Panc1 (cell line): Measurements from ENCODE around the gene METTL6.

Experiments used
- POLR2AphosphoS5 ChIP-seq: IDR thresholded peaks from 2 replicates; pipeline ENCODE4 v1.6.1; 2012; ENCODE audit warnings: mild to moderate bottlenecking, low read depth, low read length, moderate library complexity
- SIN3A ChIP-seq: IDR thresholded peaks from 2 replicates; pipeline ENCODE4 v1.6.1; 2012; ENCODE audit warnings: low read depth, mild to moderate bottlenecking, low read length, moderate library complexity, borderline replicate concordance; ENCODE audit not compliant: insufficient read depth
- TCF7L2 ChIP-seq: IDR thresholded peaks from 2 replicates; pipeline ENCODE4 v1.6.1; 2011; ENCODE audit warnings: mild to moderate bottlenecking, low read depth, low read length, inconsistent platforms
- TF ChIP-seq, protein P1 (sequence below): fragments of 450-650 bp; IDR thresholded peaks from 2 replicates; pipeline ENCODE4 v1.5.1; 2017; ENCODE audit warnings: mild to moderate bottlenecking
- TF ChIP-seq, protein P2 (sequence below), 2 experiments: IDR thresholded peaks; 2 replicates each; pipeline ENCODE4 v1.6.1; 2011 to 2012; ENCODE audit warnings: low read depth in 2 of 2, control low read depth in 1 of 2, low read length in 1 of 2, mild to moderate bottlenecking in 1 of 2, moderate library complexity in 1 of 2; ENCODE audit not compliant: insufficient read depth in 1 of 2

DNA sequence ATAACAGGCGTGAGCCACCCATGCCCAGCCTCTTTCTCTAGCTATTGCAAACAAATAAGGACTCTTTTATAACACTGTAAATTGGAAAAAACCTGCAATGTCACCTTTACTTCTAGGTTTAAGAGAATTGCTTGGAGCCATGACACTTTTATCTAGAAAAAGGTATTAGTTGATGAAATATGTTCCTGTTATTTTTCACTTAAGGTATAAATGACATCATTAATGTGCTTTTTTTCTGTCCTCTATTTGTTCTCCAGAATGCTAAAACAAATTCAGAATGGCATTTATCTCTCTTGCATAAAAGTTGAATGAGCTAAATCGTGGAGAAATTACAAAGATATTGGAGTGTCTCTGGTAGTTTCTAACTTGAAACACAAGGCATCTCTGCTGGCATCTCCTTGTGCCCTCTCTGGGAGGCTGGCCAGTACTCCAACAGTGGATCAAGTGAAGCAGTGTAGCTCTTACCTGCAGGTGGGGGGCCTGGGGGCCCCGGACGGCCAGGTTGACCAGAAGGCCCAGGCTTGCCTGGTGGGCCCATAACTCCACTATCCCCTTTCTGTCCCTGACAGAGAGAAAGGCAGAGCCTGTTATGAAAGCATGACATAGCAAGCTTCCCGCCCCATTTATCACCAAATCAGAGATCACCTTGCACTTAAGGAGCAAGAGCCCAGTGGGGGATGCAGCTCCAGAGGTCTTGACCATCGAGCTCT, 38.7 kb upstream of the METTL6 start:
- TF ChIP-seq, protein P1, sequence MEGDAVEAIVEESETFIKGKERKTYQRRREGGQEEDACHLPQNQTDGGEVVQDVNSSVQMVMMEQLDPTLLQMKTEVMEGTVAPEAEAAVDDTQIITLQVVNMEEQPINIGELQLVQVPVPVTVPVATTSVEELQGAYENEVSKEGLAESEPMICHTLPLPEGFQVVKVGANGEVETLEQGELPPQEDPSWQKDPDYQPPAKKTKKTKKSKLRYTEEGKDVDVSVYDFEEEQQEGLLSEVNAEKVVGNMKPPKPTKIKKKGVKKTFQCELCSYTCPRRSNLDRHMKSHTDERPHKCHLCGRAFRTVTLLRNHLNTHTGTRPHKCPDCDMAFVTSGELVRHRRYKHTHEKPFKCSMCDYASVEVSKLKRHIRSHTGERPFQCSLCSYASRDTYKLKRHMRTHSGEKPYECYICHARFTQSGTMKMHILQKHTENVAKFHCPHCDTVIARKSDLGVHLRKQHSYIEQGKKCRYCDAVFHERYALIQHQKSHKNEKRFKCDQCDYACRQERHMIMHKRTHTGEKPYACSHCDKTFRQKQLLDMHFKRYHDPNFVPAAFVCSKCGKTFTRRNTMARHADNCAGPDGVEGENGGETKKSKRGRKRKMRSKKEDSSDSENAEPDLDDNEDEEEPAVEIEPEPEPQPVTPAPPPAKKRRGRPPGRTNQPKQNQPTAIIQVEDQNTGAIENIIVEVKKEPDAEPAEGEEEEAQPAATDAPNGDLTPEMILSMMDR = no peak
- TF ChIP-seq POLR2AphosphoS5 (no peak), TCF7L2 (no peak), SIN3A (no peak)
- TF ChIP-seq, protein P2, sequence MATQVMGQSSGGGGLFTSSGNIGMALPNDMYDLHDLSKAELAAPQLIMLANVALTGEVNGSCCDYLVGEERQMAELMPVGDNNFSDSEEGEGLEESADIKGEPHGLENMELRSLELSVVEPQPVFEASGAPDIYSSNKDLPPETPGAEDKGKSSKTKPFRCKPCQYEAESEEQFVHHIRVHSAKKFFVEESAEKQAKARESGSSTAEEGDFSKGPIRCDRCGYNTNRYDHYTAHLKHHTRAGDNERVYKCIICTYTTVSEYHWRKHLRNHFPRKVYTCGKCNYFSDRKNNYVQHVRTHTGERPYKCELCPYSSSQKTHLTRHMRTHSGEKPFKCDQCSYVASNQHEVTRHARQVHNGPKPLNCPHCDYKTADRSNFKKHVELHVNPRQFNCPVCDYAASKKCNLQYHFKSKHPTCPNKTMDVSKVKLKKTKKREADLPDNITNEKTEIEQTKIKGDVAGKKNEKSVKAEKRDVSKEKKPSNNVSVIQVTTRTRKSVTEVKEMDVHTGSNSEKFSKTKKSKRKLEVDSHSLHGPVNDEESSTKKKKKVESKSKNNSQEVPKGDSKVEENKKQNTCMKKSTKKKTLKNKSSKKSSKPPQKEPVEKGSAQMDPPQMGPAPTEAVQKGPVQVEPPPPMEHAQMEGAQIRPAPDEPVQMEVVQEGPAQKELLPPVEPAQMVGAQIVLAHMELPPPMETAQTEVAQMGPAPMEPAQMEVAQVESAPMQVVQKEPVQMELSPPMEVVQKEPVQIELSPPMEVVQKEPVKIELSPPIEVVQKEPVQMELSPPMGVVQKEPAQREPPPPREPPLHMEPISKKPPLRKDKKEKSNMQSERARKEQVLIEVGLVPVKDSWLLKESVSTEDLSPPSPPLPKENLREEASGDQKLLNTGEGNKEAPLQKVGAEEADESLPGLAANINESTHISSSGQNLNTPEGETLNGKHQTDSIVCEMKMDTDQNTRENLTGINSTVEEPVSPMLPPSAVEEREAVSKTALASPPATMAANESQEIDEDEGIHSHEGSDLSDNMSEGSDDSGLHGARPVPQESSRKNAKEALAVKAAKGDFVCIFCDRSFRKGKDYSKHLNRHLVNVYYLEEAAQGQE (IDR thresholded peaks at IDR 0.05; ENCODE audit: insufficient read depth in 1 of 2, low read depth in 2 of 2, low read length in 1 of 2) = no peak
